Measurements from ENCODE around the gene HNF1B.

HNF1B gene

GRCh38 chr17:37747222-37747621, 2.4 kb upstream of the HNF1B start:
- Mint-ChIP-seq H3K36me3 (ENCODE audit: low read depth) (no peaks in the 10 kb centered on the region), H3K27me3 (peaks cover 57% of the 10 kb centered on the region)

DNA sequence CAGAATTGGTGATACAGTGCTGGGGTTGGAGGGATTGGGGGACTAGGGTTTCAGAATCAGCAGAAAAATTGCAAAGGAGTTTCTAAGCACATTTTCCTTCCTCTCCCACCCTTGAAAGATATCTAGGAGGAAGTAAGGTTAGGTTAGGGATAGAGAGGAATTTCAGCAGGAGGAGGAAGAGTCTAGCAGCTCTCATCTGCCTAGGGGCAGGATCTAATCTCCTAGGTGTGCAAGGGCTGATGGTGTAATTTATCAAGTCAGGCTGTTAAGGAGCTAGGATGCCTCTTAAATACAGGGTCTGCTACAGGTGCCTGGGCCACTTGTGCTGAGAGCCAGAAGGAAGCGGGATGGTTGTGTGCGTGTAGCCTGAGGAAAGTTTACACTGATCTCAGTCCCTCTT, 1.8 kb upstream of the HNF1B start:
- H3K4me3 Mint-ChIP-seq = no peak overlapping the region
- peaks cover 32% of the 10 kb centered on the region for H3K4me1 Mint-ChIP-seq (ENCODE audit: low read depth)
- H3K27me3 Mint-ChIP-seq = peaks cover 60% of the 10 kb centered on the region
- H3K27ac Mint-ChIP-seq = no peak overlapping the region
- no peaks in the 10 kb centered on the region for H3K9me3 Mint-ChIP-seq
- H3K36me3 Mint-ChIP-seq (ENCODE audit: low read depth) = no peaks in the 10 kb centered on the region

More at GRCh38 chr17:37747222-37747621, 2.4 kb upstream of the HNF1B start:
- no peaks in the 10 kb centered on the region for H3K9me3 Mint-ChIP-seq
- peaks cover 36% of the 10 kb centered on the region for H3K4me1 Mint-ChIP-seq (ENCODE audit: low read depth)
- no peak overlapping the region for H3K27ac Mint-ChIP-seq
- H3K4me3 Mint-ChIP-seq = no peak overlapping the region

DNA sequence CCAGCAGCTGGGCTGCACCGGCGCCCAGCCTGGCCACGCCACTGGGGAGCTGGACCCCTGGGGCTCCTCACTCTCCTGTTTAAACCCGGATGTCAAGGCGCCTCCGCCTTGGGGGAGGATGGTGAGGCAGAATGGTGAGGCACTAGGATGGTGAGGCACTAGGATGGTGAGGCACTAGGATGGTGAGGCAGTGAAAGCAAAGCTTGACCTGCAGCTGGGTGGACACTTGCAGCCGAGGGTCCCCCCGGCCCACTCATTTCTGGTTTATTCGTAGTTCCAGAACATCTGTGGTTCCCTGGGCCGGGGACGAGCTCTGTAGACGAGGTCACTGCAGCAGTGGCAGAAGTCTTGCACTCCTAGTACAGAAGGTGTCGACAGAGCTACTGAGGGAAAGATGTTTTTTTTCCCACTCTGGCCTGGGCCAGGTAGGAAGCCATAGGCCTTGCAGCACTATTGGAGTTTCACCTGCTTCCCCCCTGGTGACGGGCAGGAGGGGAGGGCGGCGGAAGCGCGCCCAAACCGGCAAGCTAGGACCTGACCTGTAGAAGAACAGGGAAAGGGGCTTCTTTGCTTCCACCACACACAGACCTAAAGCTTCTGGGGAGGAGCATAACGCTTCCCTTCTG, 1.1 kb upstream of the HNF1B start:
- H3K9me3 Mint-ChIP-seq = no peaks in the 10 kb centered on the region
- peaks cover 67% of the 10 kb centered on the region for H3K27me3 Mint-ChIP-seq
- H3K4me1 Mint-ChIP-seq (ENCODE audit: low read depth) = peaks cover 35% of the 10 kb centered on the region
- H3K27ac Mint-ChIP-seq = no peak overlapping the region
- no peaks in the 10 kb centered on the region for H3K36me3 Mint-ChIP-seq (ENCODE audit: low read depth)
- peak overlapping the region; percentile 80 for H3K4me3 Mint-ChIP-seq

DNA sequence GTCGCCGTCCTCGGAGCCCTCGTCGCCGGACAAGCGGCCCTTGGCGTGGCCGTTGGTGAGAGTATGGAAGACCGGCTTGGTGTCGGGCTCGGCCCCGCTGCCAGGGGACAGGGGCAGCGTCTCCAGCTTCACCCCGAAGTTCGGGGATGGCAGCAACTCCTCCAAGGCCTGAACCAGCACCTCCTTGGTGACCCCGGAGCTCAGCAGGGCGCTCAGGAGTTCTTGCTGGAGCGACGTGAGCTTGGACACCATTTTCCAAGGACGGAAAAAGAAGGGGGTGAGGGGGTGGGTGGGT, 279 bp downstream of the HNF1B start:
- H3K4me3 Mint-ChIP-seq = peak overlapping the region; percentile 80
- peaks cover 71% of the 10 kb centered on the region for H3K27me3 Mint-ChIP-seq
- no peaks in the 10 kb centered on the region for H3K36me3 Mint-ChIP-seq (ENCODE audit: low read depth)
- no peaks in the 10 kb centered on the region for H3K9me3 Mint-ChIP-seq
- H3K4me1 Mint-ChIP-seq (ENCODE audit: low read depth) = peaks cover 35% of the 10 kb centered on the region
- H3K27ac Mint-ChIP-seq = peak overlapping the region; percentile 52

- H3K27me3 Mint-ChIP-seq = peaks cover 76% of the 10 kb centered on the region
- H3K4me1 Mint-ChIP-seq (ENCODE audit: low read depth) = peaks cover 35% of the 10 kb centered on the region
- no peaks in the 10 kb centered on the region for H3K36me3 Mint-ChIP-seq (ENCODE audit: low read depth)
- H3K9me3 Mint-ChIP-seq = no peaks in the 10 kb centered on the region
- H3K27ac Mint-ChIP-seq = peak overlapping the region; percentile 52
- peak overlapping the region; percentile 80 for H3K4me3 Mint-ChIP-seq
These were observed 805 bp downstream of the HNF1B start for GRCh38 chr17:37743875-37744632.

DNA sequence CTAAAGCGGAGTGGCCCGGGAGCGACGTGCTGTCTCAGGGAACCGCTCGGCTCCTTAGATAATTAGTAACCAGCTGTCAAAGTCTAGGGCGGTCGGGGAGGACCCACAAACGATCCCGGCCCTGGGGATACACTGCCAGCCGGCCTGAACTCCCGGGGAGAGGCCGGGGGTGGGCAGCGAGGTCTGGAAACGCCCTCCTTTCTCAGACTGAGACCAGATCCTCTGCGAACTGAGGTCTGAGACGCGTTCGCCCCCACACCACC, 1.3 kb downstream of the HNF1B start:
- peaks cover 79% of the 10 kb centered on the region for H3K27me3 Mint-ChIP-seq
- peak overlapping the region; percentile 80 for H3K4me3 Mint-ChIP-seq
- peaks cover 33% of the 10 kb centered on the region for H3K4me1 Mint-ChIP-seq (ENCODE audit: low read depth)

DNA sequence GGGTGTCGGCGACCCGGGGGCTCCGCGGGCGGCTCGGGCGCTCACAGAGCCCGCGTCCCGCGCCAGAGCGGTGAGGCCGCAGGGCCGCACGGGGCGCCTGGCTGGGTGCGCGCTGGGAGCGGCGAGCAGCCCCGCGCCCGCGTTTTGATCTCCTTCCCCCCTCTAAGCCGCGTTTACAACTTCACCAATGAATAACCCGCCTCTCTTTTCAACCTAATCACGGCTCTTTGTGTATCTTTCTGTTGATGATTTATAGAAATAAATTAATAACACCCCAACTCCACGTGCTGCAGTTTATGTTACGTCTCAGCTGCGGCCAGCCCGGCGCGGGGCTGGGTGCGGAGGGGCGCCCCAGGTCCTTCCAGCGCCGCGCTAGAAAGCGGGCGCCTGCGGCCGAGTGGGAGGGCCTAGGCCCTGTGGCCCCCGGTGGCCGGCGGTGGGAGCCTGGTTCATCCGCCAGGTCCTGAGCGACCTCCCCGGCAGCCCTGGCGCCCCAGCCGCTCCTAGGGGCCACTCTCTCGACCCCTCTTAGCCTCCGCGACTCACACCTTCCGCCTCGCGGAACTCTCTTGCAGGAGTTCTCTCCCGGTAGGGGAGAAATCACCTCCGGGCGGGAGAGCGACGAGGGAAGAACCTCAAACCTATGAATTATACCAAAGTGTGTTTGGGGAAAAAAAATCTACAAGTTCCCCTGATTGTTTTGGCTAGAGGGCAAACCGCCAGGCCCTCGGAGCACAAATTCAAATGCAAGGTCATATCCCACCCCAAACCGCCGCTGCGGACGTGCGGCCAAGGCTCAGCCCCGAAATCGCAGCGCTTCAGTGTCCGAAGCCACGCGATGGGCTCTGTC, 1.9 kb downstream of the HNF1B start:
- H3K27ac Mint-ChIP-seq = peak overlapping the region; percentile 65
- peaks cover 79% of the 10 kb centered on the region for H3K27me3 Mint-ChIP-seq
- H3K4me1 Mint-ChIP-seq (ENCODE audit: low read depth) = peaks cover 31% of the 10 kb centered on the region
- H3K9me3 Mint-ChIP-seq = no peaks in the 10 kb centered on the region
- no peaks in the 10 kb centered on the region for H3K36me3 Mint-ChIP-seq (ENCODE audit: low read depth)
- H3K4me3 Mint-ChIP-seq = peak overlapping the region; percentile 80

More for the DNA sequence above, 1.3 kb downstream of the HNF1B start:
- Mint-ChIP-seq H3K9me3 (no peaks in the 10 kb centered on the region), H3K27ac (no peak overlapping the region), H3K36me3 (ENCODE audit: low read depth) (no peaks in the 10 kb centered on the region)

DNA sequence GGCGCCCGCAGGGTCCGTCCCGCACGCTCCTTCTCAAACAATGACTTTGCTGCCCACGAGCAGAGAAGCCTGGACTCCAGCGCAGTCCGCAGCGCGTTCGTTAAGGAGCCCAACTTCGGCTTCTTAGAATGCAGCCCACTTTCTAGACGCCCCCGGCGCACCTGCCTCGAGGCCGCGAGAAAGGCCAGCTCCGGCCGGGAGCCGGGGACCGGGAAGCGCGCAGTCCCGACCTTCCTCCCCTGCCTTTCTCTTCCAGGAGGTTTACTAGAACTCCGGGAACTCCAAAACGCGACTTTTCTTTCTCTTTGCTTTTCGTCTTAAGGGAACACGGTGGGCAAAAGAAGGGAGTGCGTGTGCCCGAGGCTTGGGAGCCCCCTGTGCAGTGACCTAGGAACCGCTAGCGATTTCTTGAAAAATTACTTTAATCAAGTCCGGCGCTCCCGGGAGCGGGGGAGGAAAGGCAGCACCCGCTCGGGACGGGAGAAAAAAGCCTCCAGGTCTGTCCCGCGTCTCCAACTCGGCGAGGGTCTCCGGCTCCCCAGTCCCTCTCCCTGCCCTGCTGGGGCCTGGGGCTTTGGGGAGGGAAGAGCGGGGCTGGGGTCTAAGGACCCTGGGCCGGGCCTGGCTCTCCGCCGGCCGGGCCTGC, 2.6 kb downstream of the HNF1B start:
- Mint-ChIP-seq H3K27me3 (peaks cover 76% of the 10 kb centered on the region), H3K4me3 (peak overlapping the region; percentile 75), H3K27ac (no peak overlapping the region), H3K4me1 (ENCODE audit: low read depth) (peaks cover 31% of the 10 kb centered on the region), H3K36me3 (ENCODE audit: low read depth) (no peaks in the 10 kb centered on the region), H3K9me3 (no peaks in the 10 kb centered on the region)

- no peak overlapping the region for H3K27ac Mint-ChIP-seq
- H3K9me3 Mint-ChIP-seq = no peaks in the 10 kb centered on the region
- H3K27me3 Mint-ChIP-seq = peaks cover 75% of the 10 kb centered on the region
- peak overlapping the region; percentile 75 for H3K4me3 Mint-ChIP-seq
- peaks cover 31% of the 10 kb centered on the region for H3K4me1 Mint-ChIP-seq (ENCODE audit: low read depth)
- H3K36me3 Mint-ChIP-seq (ENCODE audit: low read depth) = no peaks in the 10 kb centered on the region
These were observed 3.3 kb downstream of the HNF1B start for GRCh38 chr17:37741341-37742115.

DNA sequence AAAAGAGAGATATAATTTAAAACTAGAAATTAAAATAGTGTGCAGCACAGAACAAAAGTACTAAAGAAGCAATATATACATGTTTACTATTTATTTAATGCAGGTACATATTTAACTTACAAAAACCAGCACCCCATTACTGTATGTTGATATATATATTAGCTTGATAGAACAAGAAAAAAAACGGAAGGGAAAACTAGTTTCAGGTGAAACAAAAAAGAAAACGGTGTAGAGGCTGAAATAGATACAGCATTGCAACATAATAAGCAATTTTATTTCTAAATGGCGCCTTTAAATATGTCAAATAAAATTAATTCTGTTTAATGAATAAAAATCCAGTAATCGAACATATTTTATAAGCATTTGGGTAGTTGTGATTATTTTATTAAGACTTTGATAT, 3.9 kb downstream of the HNF1B start:
- Mint-ChIP-seq H3K36me3 (ENCODE audit: low read depth) (no peaks in the 10 kb centered on the region), H3K27ac (no peak overlapping the region), H3K9me3 (no peaks in the 10 kb centered on the region), H3K4me3 (no peak overlapping the region), H3K27me3 (peaks cover 76% of the 10 kb centered on the region), H3K4me1 (ENCODE audit: low read depth) (peaks cover 35% of the 10 kb centered on the region)

GRCh38 chr17:37737971-37738370, 6.9 kb downstream of the HNF1B start:
- H3K4me1 Mint-ChIP-seq (ENCODE audit: low read depth) = peaks cover 12% of the 10 kb centered on the region
- H3K9me3 Mint-ChIP-seq = no peaks in the 10 kb centered on the region
- no peaks in the 10 kb centered on the region for H3K36me3 Mint-ChIP-seq (ENCODE audit: low read depth)
- H3K27ac Mint-ChIP-seq = no peak overlapping the region
- no peak overlapping the region for H3K4me3 Mint-ChIP-seq
- peaks cover 58% of the 10 kb centered on the region for H3K27me3 Mint-ChIP-seq

- Mint-ChIP-seq H3K27me3 (peaks cover 55% of the 10 kb centered on the region), H3K4me1 (ENCODE audit: low read depth) (peaks cover 8% of the 10 kb centered on the region), H3K4me3 (no peak overlapping the region), H3K36me3 (ENCODE audit: low read depth) (no peaks in the 10 kb centered on the region), H3K27ac (no peak overlapping the region), H3K9me3 (no peaks in the 10 kb centered on the region)
These were observed 7.8 kb downstream of the HNF1B start for GRCh38 chr17:37737081-37737480.

DNA sequence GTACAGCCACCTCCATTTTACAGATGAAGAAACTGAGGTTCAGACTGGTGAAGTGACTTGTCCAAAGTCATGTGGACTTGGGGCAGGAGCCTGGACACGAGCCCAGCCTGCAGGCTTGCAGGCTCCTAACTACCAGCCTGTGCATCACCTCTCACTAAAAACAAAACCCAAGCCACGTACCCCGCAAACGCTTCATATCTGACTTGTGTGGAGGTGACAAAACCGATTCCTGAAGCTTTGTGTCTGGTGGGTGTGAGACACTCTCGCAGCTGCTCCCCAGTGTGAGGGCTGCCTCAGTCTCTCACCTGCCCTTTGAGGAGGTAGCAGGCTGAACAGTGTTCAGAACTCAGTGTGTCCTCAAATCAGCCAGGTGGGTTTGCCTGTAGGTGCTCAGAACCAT, 8.4 kb downstream of the HNF1B start:
- Mint-ChIP-seq H3K27ac (no peak overlapping the region), H3K27me3 (peaks cover 50% of the 10 kb centered on the region), H3K4me1 (ENCODE audit: low read depth) (peaks cover 4% of the 10 kb centered on the region), H3K36me3 (ENCODE audit: low read depth) (no peaks in the 10 kb centered on the region), H3K9me3 (no peaks in the 10 kb centered on the region), H3K4me3 (no peak overlapping the region)

DNA sequence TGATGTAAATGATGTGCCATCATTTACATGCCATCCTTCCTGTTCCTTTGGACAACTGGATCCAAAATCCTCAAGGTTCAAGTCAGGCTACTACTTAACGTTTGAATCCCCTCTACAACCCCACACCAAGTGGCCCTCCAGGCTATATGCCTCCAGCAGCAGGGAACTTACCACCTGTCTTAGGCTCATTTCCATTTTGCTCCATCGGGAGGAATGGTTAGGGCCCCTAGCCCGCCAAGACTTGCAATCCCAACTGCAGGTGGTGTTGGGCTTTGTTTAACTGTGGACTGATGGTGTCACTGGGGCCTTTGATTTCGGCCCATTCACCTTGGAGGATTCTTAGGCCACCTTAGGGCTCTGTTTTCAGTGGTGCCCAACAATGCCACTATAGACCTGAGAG, 9.7 kb downstream of the HNF1B start:
- no peak overlapping the region for H3K27ac Mint-ChIP-seq
- peaks cover 37% of the 10 kb centered on the region for H3K27me3 Mint-ChIP-seq
- no peaks in the 10 kb centered on the region for H3K9me3 Mint-ChIP-seq
- H3K4me3 Mint-ChIP-seq = no peak overlapping the region
- peaks cover 3% of the 10 kb centered on the region for H3K4me1 Mint-ChIP-seq (ENCODE audit: low read depth)
- no peaks in the 10 kb centered on the region for H3K36me3 Mint-ChIP-seq (ENCODE audit: low read depth)
